GM12892 (cell line): ENCODE data around the gene RPL13A.

Experiments used
- POLR2A ChIP-seq: IDR thresholded peaks from 2 replicates; pipeline ENCODE4 v1.6.1; 2011; ENCODE audit warnings: low read depth, low read length, control low read depth
- POLR2AphosphoS5 ChIP-seq: IDR thresholded peaks from 2 replicates; pipeline ENCODE4 v1.6.1; 2011; ENCODE audit warnings: low read depth, low read length, control low read depth
- TAF1 ChIP-seq: IDR thresholded peaks from 2 replicates; pipeline ENCODE4 v1.6.1; 2011; ENCODE audit warnings: low read depth, mild to moderate bottlenecking, control low read depth, low read length, borderline replicate concordance

- no peak for TF ChIP-seq POLR2AphosphoS5
- no peak for TF ChIP-seq POLR2A
- no peak for TF ChIP-seq TAF1
These were observed 9.2 kb downstream of the RPL13A start for GRCh38 chr19:49496574-49497008.
